GM19035 (cell line): ENCODE data around the gene MTX2.
"Not testable (repeated sequence)": the region's sequence is repeated elsewhere in the genome, so short reads cannot be mapped to it uniquely, and the experiment has no call there.

Experiments
- ATAC-seq: cut with Tn5 transposase; IDR thresholded peaks from one replicate; pipeline ENCODE4 v1.9.1; 2021; ENCODE audit not compliant: unreplicated experiment

MTX2 gene

DNA sequence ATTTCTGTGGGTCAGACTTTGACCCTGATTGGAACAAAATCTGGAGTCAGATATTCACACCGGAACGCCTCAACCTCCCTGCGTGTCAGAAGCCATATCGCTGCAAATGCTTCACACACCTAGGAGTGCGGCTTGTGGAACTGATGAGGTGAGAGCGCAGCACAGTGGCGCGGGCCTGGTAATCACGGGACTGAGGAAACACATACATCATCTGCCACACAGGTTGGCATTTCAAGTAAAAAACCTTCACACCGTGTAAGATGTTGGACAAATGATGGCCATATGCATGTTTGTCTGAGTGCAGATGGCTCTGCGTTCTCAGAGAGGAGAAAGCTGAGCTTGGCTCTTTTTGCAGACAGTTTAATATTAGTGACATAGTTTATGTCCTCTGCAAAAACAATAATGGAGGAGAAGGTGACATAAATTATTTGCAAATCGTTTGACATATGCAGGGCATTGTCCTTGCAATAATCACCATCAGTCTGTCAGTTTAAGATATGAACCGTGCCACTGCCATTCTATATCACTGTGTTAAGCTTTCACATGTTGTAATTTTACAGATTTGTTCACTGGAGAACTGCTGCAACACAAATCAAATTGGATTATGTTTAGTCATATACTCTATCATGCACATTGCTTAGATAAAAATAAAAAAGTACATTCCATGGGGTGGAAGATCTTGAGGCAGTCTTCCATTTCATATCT, 101.4 kb downstream of the MTX2 start:
- ATAC-seq: no peak

DNA sequence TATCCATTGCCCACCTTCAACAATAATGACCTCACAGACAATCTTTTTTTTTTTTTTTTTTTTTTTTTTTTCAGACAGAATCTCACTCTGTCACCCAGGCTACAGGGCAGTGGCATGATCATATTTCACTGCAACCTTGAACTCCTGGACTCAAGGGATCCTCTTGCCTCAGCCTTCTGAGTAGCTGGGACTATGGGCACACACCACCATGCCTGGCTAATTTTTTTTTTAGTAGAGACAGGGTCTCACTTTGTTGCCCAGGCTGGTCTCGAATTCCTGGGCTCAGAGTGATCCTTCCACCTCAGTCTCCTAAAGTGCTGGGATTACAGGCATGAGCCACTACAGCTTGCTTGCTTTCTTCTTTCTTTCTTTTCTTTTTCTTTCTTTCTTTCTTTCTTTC, 103.9 kb downstream of the MTX2 start:
- not testable (repeated sequence) for ATAC-seq

GRCh38 chr2:176378323-176378722, 109.1 kb downstream of the MTX2 start:
- no peak for ATAC-seq

- no peak for ATAC-seq
Measured at GRCh38 chr2:176380341-176380740, 111.1 kb downstream of the MTX2 start.

- ATAC-seq: no peak
Measured at GRCh38 chr2:176383100-176383499, 113.9 kb downstream of the MTX2 start.

- ATAC-seq: no peak
Measured at GRCh38 chr2:176383836-176384442, 114.7 kb downstream of the MTX2 start.

DNA sequence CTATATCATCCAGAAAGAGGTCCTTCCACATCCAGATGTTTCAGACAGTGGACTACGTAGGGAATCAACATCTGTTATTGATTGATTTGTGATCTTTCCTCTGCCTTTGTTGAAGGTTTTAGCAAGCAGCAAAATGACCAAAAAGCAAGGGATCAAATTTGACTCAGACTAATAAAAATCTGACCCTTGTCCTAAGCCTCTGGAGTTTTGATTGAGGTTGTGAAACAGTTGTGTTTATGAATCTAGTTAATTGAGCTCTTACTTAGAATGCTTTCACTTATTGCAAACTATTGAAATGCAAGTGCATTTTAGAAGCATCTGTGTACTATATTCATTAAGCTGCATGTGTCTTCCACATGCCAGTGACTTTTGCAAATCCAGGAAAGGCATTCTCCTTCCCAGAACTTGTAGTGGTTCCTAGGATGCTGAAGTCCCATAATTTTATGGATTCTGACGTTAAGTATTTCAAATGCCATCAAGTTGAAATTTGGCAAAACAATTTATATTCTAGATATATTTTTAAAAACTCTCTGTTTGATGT, 116.0 kb downstream of the MTX2 start:
- ATAC-seq: no peak

- ATAC-seq: no peak
Measured at GRCh38 chr2:176385838-176386237, 116.6 kb downstream of the MTX2 start.
